OCI-LY3 (cell line): Measurements from ENCODE around the gene FOXJ3.

ENCODE experiments used
- EZH2phosphoT487 ChIP-seq: fragments of 200-600 bp; shearing (Covaris generic); IDR thresholded peaks from 2 replicates; pipeline ENCODE4 v1.6.1; 2018; ENCODE audit warnings: antibody characterized with exemption, mixed run types, low read depth
- TF ChIP-seq, protein P1 (sequence below): fragments of 200-600, 300-600 bp; sonication (generic); IDR thresholded peaks from 2 replicates; pipeline ENCODE4 v1.5.1; 2014; ENCODE audit warnings: antibody characterized with exemption, low read length, low read depth

DNA sequence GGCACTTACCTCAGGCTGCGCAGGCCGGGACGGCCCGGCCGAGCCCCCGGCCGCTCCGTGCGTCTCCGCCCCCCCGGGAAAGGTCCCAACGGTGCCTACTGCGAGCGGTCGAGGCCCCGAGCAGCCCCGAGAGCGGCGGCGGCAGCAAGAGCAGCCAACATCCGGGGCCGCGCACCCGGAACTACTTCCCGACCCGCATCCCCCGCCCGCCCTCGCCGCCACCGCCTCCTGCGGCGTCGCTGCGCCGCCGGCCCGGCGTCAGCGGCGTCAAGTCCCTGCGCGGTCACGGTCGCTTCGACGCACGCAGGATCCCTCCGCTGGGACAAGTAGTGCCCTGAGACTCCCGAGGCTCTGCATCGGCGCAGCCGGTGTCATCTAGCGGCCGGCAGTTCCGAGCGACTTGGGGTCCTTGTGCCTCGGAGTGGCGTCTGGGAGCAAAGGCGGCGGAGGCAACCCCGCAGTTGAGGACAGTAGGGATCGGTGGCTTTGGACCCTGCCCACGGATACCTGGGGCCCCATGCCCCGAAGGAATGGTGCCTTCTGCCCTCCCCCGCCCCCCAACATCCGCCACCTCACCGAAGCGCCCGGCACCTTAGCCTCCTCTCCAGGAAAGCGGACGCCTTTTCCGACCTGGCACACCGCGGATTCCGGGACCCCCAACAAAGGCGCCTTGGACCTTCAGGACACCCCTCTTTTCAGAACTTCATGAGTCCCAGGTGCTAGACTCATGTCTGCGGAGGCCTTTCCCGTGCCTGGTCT lies at the start of gene FOXJ3:
- TF ChIP-seq, protein P1, sequence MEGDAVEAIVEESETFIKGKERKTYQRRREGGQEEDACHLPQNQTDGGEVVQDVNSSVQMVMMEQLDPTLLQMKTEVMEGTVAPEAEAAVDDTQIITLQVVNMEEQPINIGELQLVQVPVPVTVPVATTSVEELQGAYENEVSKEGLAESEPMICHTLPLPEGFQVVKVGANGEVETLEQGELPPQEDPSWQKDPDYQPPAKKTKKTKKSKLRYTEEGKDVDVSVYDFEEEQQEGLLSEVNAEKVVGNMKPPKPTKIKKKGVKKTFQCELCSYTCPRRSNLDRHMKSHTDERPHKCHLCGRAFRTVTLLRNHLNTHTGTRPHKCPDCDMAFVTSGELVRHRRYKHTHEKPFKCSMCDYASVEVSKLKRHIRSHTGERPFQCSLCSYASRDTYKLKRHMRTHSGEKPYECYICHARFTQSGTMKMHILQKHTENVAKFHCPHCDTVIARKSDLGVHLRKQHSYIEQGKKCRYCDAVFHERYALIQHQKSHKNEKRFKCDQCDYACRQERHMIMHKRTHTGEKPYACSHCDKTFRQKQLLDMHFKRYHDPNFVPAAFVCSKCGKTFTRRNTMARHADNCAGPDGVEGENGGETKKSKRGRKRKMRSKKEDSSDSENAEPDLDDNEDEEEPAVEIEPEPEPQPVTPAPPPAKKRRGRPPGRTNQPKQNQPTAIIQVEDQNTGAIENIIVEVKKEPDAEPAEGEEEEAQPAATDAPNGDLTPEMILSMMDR, result no peak
- TF ChIP-seq EZH2phosphoT487, result no peak
